ENCODE results near the gene FEN1.
A peak's percentile ranks its signal among the peaks of the same experiment; 100 is the strongest.

Gene FEN1

GRCh38 chr11:61826930-61827570 lies 34.3 kb downstream of the FEN1 start:
- DNase-seq: no peak

DNA sequence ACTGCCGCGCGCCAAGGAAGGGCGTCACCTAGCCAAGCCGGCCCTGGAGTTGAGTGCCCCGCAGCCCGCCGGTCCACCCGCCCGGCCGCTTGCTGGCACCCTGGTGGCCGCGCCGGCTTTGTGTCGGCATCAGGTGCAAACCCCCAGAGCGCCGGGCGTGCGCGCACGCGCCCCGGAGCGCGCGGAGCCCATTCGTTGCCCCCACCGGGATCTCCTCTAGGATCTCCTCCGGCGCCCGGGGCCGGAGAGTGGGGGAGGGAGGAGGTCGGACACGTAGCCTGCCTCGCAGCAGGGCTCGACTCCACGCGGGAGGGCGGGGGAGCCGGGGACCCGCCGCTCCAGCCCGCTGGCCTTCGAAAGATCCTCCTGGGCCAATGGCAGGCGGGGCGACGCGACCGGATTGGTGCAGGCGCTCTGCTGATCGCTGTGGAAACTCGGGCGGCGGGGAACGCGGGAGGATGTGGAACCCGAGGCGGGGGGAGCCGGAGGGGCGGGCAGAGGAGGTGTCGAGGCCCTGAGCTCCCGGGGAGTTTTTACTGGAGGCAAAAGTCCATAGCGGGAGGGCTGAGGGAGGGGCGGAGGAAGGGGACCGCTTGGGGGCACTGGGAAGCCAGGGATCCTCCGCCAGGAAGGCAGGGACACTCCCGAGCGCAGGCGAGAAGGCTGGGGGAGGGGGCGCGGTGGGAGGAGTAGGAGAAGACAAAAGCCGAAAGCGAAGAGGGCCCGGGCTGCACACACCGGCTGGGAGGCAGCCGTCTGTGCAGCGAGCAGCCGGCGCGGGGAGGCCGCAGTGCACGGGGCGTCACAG lies 35.1 kb downstream of the FEN1 start, which contains the start of gene FADS2:
Gene FADS2, plus strand, starts transcription at position 730 of the 808 bp plus-strand sequence. CDS start 91 bp downstream, outside the sequence.
- DNase-seq: peak; percentile 84

GRCh38 chr11:61828379-61828628 lies 35.6 kb downstream of the FEN1 start:
- no peak for DNase-seq

GRCh38 chr11:61828629-61829407 lies 36.1 kb downstream of the FEN1 start:
- peak; percentile 64 for DNase-seq

DNA sequence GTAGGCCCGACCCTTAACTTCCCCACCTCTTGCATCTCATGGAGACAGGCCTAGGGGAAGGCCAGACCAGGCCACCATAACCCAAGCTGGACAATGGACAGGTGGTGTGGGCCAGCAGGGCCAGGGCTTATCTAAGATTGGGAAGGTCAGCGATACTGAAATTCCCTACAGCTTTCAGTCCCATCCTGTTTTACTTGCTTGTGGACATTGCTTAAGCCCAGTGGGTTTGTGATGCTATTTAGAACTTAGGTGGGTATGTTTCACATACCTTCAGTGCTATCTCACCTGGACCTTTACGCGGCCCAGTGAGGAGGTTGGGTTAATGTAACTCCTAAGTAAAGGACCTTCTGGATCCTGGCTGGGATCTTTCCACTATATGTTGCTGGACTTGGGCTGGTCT lies 37.1 kb downstream of the FEN1 start:
- DNase-seq: no peak

GRCh38 chr11:61830237-61831105 lies 37.8 kb downstream of the FEN1 start:
- DNase-seq: no peak

GRCh38 chr11:61832207-61832606 lies 39.5 kb downstream of the FEN1 start:
- DNase-seq: no peak

DNA sequence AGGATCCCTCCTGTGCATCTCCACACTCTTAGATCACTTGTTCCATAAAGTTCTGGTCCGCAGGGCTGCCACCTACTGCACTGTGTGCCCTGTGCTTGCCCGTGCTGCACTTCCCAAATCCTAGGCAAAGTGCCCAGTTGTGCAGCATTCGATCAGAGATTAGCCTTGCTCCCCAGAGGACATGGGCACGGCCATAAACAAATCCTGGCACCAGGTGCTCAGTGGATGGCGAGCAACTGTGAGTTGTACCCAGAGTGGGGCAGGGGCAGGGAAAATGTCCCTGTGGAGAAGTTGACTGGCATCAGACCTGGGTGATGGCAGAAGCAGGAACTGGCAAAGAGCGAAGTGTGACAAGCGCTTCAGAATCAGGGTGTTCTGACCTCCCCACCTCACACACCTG lies 40.0 kb downstream of the FEN1 start:
- no peak for DNase-seq

GRCh38 chr11:61833471-61833870 lies 40.8 kb downstream of the FEN1 start:
- DNase-seq: no peak

DNA sequence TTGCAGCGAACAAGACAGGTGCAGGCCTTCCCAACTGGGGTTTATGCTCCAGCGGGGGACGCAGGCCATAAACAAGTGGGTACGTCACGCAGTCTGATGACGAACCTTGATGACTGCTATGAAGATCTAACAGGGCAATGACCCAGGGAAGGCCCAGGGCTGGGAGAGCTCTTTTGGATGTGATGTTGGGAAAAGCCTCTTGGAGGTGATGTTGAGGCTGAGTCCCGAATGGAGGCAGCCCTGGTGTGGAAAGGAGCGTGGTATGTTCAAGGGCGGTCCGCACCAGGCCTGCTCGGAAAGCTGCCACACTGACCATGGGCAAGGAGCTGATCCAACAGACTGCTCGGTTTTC lies 41.2 kb downstream of the FEN1 start:
- DNase-seq: no peak

- DNase-seq: peak; percentile 66
Measured at GRCh38 chr11:61834278-61835048, 41.8 kb downstream of the FEN1 start.

- DNase-seq: no peak
Measured at GRCh38 chr11:61836193-61836592, 43.5 kb downstream of the FEN1 start.

GRCh38 chr11:61837411-61838005 lies 44.8 kb downstream of the FEN1 start:
- no peak for DNase-seq

DNA sequence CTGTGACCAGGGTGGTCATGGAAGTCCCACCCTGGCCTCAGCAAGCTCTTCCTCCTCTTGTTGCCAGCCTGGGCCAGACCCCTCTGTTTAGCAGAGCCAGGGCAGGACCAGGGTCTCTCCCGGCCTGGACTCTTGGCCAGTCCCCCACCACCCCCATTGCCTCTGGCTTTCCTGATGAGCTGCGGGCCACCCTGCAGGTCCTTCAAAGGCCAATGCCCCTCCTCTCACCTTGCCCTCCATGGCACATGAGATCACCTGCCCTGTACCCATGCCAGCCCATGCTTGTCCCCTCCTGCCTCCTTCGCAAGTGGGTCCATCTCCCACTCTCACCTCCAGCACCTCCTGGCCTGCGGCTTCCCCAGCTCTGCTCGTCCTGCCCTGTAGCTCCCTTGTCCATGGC lies 45.8 kb downstream of the FEN1 start:
- DNase-seq: no peak

DNA sequence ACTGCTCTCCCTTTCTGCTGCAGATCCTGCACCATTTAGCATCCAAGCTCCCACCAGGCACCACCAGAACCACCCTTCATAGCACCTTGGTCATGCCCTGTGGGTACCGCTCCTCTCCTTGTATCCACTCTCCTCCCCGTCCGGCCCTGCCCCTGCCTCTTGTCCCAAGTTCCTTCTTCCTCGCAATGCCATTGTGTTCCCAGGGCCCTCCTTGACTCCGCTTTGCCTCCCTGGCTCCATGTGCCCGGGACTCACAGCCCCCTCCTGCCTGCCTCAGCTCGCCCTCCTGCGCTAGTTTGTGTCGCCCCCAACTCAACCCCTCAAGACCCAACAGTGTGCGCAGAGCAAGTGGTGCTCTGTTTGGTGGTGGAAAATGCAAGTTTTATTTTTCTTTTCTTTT lies 46.2 kb downstream of the FEN1 start:
- no peak for DNase-seq

- DNase-seq: no peak
Measured at GRCh38 chr11:61839742-61840141, 47.0 kb downstream of the FEN1 start.

DNA sequence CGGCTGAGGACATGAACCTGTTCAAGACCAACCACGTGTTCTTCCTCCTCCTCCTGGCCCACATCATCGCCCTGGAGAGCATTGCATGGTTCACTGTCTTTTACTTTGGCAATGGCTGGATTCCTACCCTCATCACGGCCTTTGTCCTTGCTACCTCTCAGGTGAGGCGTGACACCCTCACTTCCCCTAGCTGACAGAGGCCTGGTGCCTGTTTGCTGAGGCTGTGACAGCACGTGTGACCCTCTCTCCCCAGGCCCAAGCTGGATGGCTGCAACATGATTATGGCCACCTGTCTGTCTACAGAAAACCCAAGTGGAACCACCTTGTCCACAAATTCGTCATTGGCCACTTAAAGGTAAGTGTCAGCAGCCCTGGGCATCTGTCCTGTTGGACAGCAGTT lies 47.7 kb downstream of the FEN1 start:
- no peak for DNase-seq

DNA sequence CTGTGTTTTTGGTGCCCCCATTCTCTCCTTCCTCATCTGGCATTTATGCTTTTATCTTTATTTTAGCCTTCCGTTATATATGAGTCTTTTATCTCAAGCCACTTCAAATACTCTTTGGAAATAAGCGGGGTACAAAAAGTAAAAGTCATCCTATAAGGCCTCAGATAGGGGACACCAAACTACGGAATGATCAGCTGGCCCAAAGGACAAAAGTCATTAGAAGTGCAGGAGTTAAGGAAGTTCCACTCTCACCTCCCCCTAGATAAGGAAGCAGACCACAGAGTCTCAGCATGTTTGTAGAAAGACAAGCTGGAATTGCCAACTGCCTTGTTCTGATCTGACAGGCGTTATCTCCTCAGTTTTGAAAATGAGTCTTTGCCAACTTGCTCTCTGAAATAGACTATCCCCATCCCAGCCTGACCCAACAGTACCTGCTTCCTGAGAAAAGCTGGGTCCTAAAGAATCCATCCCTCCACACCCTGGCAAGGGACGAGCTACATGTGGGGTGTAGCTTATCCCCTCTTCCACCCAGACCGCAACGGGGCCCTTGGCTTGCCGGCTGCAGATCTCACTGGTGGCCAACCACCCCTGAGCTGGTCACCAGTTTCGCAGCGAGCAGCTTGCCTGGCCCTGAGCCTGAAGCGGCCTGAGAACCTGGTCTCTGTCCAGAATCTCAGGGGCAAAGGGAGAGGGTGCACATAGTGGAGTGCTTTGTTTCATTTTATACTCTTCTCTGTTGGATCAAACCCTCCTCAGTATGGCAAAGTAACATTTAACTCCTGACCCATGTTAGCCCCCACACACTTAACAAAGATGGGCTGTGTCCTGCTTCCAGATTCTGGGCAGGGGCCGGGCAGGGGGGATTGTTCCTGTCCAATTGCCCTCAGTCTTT lies 49.2 kb downstream of the FEN1 start:
- no peak for DNase-seq

GRCh38 chr11:61842528-61842820 lies 49.8 kb downstream of the FEN1 start:
- DNase-seq: no peak

GRCh38 chr11:61844909-61845565 lies 52.3 kb downstream of the FEN1 start:
- DNase-seq: no peak
